ENCODE measurements around the gene PCDHGB2. TPM values are rescaled to one million over a fixed set of nuclear protein-coding genes. Genes with fewer than 3 reads are reported as not detected.
"Not testable (repeated sequence)": the region's sequence is repeated elsewhere in the genome, so short reads cannot be mapped to it uniquely, and the experiment has no call there.

The PCDHGB2 gene
- total and polyA plus RNA-seq, 11 donors, result 2.1 to 13.8 (median 9.8) TPM

GRCh38 chr5:141326088-141326854 is 33.5 kb upstream of the PCDHGB2 start:
- Histone ChIP-seq H3K27ac (peak overlapping the region; percentile 36 to 84 (median 76)), H3K27me3 (peaks cover 0 to 10% (median 0%) of the 10 kb centered on the region in 9 donors), H3K9me3 (peaks cover 0 to 59% (median 17%) of the 10 kb centered on the region in 12 donors), H3K36me3 (peaks cover 0 to 6% (median 0%) of the 10 kb centered on the region in 9 donors), H3K4me1 (peaks cover 0 to 9% (median 1%) of the 10 kb centered on the region in 12 donors), H3K4me3 (peak overlapping the region; percentile 14 to 63 (median 52))
- peak; percentile 77 to 94 (median 92) for ATAC-seq
- WGBS, 4 donors, result 6 to 12% (median 8%) methylated on average over 27 of the region's 27 CpGs
- peak; percentile 63 to 82 (median 74) for DNase-seq
- peak in 1 of 2 donors; percentile 50 for TF ChIP-seq POLR2A (IDR thresholded peaks at IDR 0.05)
- TF ChIP-seq, protein P1, sequence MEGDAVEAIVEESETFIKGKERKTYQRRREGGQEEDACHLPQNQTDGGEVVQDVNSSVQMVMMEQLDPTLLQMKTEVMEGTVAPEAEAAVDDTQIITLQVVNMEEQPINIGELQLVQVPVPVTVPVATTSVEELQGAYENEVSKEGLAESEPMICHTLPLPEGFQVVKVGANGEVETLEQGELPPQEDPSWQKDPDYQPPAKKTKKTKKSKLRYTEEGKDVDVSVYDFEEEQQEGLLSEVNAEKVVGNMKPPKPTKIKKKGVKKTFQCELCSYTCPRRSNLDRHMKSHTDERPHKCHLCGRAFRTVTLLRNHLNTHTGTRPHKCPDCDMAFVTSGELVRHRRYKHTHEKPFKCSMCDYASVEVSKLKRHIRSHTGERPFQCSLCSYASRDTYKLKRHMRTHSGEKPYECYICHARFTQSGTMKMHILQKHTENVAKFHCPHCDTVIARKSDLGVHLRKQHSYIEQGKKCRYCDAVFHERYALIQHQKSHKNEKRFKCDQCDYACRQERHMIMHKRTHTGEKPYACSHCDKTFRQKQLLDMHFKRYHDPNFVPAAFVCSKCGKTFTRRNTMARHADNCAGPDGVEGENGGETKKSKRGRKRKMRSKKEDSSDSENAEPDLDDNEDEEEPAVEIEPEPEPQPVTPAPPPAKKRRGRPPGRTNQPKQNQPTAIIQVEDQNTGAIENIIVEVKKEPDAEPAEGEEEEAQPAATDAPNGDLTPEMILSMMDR (IDR thresholded peaks at IDR 0.05), result peak; percentile 37 to 71 (median 56)
- intact Hi-C loops (cut with DNase I), result loop anchor here in 4 of 10 donors (5.0 to 10.0 kb wide), 3 partner anchors 199 to 239 kb away; no protein-coding TSS in a partner anchor

DNA sequence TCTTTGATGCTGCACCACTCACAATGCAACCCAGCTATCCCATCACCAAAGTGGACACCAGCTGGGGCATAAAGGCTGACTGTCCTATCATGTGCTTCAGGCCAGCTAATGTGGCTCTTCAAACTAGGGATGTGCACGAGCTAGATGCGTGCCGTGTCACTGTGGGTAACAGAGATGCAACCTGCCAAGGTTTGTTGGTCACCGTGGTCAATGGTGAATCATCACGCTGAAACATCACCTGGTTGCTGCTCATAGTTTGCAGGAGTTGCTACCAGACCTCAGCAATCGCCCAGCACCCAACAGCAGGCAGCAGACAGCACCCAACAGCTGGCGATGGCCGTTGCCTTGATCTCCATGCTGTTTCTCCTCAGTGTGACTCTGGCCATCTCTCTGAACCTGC is 31.6 kb upstream of the PCDHGB2 start:
- DNase-seq (no peak), ATAC-seq (no peak)
- Histone ChIP-seq H3K9me3 (peaks cover 0 to 64% (median 23%) of the 10 kb centered on the region in 12 donors), H3K27me3 (peaks cover 0 to 14% (median 0%) of the 10 kb centered on the region in 9 donors), H3K4me3 (no peak overlapping the region), H3K4me1 (peaks cover 0 to 5% (median 0%) of the 10 kb centered on the region in 12 donors), H3K36me3 (peaks cover 0 to 7% (median 0%) of the 10 kb centered on the region in 9 donors), H3K27ac (no peak overlapping the region)
- TF ChIP-seq POLR2A (IDR thresholded peaks at IDR 0.05), result no peak
- TF ChIP-seq, protein P1 (IDR thresholded peaks at IDR 0.05), result no peak
- intact Hi-C loops (cut with DNase I), result loop anchor here in 4 of 10 donors (5.0 to 10.0 kb wide), 3 partner anchors 197 to 237 kb away; no protein-coding TSS in a partner anchor
- WGBS, 4 donors, result 80 to 85% (median 82%) methylated on average over 7 to 8 of the region's 8 CpGs

DNA sequence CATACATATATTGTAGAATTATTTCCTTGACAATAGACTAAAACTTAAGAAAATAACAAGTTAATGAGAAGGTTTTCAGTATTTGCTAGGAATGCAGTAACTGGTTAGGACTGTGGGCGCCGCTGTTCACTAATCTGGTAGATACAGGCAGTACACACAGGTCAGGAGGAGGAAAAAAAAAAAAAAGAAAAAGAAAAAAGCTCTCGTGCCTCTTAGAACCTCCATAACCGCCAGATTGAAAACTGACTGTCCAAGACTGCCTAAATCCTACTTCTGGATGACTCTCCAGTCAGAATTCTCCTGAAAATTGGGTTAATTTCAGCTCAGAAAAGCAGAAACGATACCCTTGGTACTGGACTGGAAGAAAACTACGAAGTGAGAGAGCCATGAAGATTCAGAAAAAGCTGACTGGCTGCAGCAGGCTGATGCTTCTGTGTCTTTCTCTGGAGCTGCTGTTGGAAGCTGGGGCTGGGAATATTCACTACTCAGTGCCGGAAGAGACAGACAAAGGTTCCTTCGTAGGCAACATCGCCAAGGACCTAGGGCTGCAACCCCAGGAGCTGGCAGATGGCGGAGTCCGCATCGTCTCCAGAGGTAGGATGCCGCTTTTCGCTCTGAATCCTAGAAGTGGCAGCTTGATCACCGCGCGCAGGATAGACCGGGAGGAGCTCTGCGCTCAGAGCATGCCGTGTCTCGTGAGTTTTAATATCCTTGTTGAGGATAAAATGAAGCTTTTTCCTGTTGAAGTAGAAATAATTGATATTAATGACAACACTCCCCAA is 29.3 kb upstream of the PCDHGB2 start, which contains the start of gene PCDHGA1:
Gene PCDHGA1 (plus strand): TSS at position 216 of the 782 bp plus-strand sequence.
- Histone ChIP-seq H3K27ac (peak within 1 kb of the TSS in 8 of 12 donors; percentile 16 to 73 (median 52)), H3K36me3 (peaks cover 0 to 7% (median 0%) of the 10 kb centered on the region in 9 donors), H3K4me3 (peak within 1 kb of the TSS in 10 of 12 donors; percentile 20 to 49 (median 34)), H3K4me1 (peaks cover 0 to 5% (median 0%) of the 10 kb centered on the region in 12 donors), H3K9me3 (peaks cover 0 to 87% (median 22%) of the 10 kb centered on the region in 12 donors), H3K27me3 (peaks cover 0 to 35% (median 0%) of the 10 kb centered on the region in 9 donors)
- ATAC-seq (peak; percentile 51 to 70 (median 63)), DNase-seq (peak in 2 of 5 donors; percentile 44 to 47)
- TF ChIP-seq, protein P1 (IDR thresholded peaks at IDR 0.05), result peak in 10 of 12 donors; percentile 27 to 58 (median 44)
- TF ChIP-seq POLR2A (IDR thresholded peaks at IDR 0.05), result no peak
- 22 to 34% (median 30%) methylated on average over 21 of the region's 21 CpGs for WGBS, 4 donors
- intact Hi-C loops (cut with DNase I), result loop anchor here in 3 of 10 donors (5.0 to 10.0 kb wide), 3 partner anchors 82 to 194 kb away; partner anchors contain the start of genes PCDHB14 (in 1 of the 3) and PCDHGA10 (in 1 of the 3)

- H3K4me3 ChIP-seq, ATAC-seq, H3K27ac ChIP-seq, H3K4me1 ChIP-seq, H3K36me3 ChIP-seq: not testable (repeated sequence)
- peak in 1 of 5 donors; percentile 43 for DNase-seq
- Histone ChIP-seq H3K27me3 (peaks cover 0 to 35% (median 0%) of the 10 kb centered on the region in 9 donors), H3K9me3 (peaks cover 0 to 99% (median 24%) of the 10 kb centered on the region in 12 donors)
- intact Hi-C loops (cut with DNase I), result loop anchor here in 3 of 10 donors (5.0 to 10.0 kb wide), 3 partner anchors 80 to 192 kb away; partner anchors contain the start of genes PCDHB14 (in 1 of the 3) and PCDHGA10 (in 1 of the 3)
- WGBS, 4 donors, result 30 to 58% (median 48%) methylated on average over 7 to 39 of the region's 39 CpGs
Measured at GRCh38 chr5:141332571-141332970, 27.2 kb upstream of the PCDHGB2 start.

All from heart left ventricle (tissue), 16 donors.